T-helper 1 cell treated with Interleukin-12 subunit alpha and Interleukin-12 subunit beta and Interleukin-4 antibody, amounts not matched to agents 30 μg/mL and 1 μg/mL, for 36 hours (primary cell): ENCODE results near the gene GMCL1.

Experiments used
- H3K27ac Mint-ChIP-seq: one replicate; pipeline ENCODE4 v1.8.0; 2021; ENCODE audit warnings: mild to moderate bottlenecking, mixed read lengths
- H3K27me3 Mint-ChIP-seq: one replicate; pipeline ENCODE4 v1.8.0; 2021; ENCODE audit warnings: low read depth, mixed read lengths
- H3K36me3 Mint-ChIP-seq: one replicate; pipeline ENCODE4 v1.8.0; 2021; ENCODE audit warnings: low read depth, mixed read lengths
- H3K4me1 Mint-ChIP-seq: one replicate; pipeline ENCODE4 v1.8.0; 2021; ENCODE audit warnings: low read depth, mixed read lengths
- H3K4me3 Mint-ChIP-seq: one replicate; pipeline ENCODE4 v1.8.0; 2021; ENCODE audit warnings: mild to moderate bottlenecking, moderate library complexity, mixed read lengths
- H3K9me3 Mint-ChIP-seq: one replicate; pipeline ENCODE4 v1.8.0; 2021; ENCODE audit warnings: mixed read lengths

The GMCL1 gene

DNA sequence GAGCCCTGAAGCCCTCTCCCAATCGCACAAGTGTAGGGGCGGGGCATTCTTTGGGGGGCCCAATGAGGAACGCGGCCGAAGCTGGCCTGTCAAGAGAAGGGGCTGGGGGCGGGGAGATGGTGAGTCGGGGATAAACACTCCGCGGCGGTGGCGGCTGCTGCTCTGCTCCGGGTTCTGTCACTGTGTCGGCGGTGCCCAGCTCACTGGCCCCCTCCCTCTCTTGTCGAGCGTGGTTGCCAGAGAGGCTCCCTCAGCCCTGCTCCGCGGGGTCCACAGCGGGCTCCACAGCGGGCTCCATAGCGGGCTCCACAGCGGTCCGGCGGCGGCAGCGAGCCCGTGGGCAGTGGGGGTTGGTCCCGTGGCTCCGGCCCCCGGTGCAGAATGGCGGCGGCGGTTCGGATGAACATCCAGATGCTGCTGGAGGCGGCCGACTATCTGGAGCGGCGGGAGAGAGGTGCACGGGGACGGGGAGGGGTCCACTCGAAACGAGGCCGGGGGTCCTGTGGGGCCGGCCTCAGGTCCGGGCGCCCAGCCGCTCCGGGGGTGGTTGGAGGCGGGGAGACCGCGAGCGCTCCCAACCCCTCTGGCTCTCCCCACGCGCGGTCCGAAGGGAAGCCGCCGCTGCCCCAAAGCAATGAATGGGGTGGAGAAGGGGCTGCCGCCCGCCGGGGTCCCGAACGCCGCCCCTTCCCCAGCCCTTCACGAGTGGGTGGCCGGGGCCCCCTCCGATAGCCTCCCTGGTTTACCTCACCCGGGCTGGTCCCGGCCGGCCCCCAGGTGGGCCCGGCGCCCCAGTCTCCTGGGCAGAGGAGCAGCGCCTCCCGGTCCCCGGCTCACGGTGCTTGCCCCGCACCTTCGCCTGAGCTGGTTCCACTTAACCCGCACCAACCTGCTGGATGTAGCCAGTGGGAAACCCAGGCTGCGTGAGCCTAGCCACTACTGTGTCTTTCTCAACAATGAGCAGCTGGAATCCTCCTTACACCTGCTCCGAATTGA lies 85.8 kb downstream of the GMCL1 start, which contains the start of gene MXD1:
Gene MXD1 (plus strand): TSS at position 160 of the 996 bp plus-strand sequence. CDS start 222 bp downstream, at position 382.
- H3K4me1 Mint-ChIP-seq = peaks cover 31% of the 10 kb centered on the region
- no peaks in the 10 kb centered on the region for H3K9me3 Mint-ChIP-seq
- peaks cover 30% of the 10 kb centered on the region for H3K36me3 Mint-ChIP-seq
- peak within 1 kb of the TSS; percentile 88 for H3K27ac Mint-ChIP-seq
- no peaks in the 10 kb centered on the region for H3K27me3 Mint-ChIP-seq
- peak within 1 kb of the TSS; percentile 79 for H3K4me3 Mint-ChIP-seq

DNA sequence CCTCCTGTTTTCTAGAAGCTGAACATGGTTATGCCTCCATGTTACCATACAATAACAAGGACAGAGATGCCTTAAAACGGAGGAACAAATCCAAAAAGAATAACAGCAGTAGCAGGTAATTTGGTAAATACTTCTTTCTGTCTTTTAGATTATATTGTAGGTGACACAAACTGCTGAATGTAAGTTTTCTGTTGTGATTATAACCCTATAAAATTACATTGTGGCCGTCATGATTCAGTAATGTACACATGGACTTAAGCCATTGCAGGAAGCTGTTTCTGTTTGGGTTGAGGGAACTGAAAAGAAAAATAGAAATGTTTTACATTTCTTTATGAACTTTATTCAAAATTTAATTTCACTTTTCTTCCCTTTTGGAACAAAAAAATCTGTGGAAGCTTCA lies 86.6 kb downstream of the GMCL1 start:
- Mint-ChIP-seq H3K27ac (peak overlapping the region; percentile 74), H3K4me1 (peaks cover 31% of the 10 kb centered on the region)

GRCh38 chr2:69917852-69918251 lies 88.4 kb downstream of the GMCL1 start:
- Mint-ChIP-seq H3K4me1 (peaks cover 28% of the 10 kb centered on the region), H3K4me3 (peak overlapping the region; percentile 1), H3K27ac (no peak overlapping the region), H3K36me3 (peaks cover 45% of the 10 kb centered on the region), H3K27me3 (no peaks in the 10 kb centered on the region), H3K9me3 (no peaks in the 10 kb centered on the region)

More for the DNA sequence above, 86.6 kb downstream of the GMCL1 start:
- Mint-ChIP-seq H3K36me3 (peaks cover 38% of the 10 kb centered on the region), H3K27me3 (no peaks in the 10 kb centered on the region), H3K9me3 (no peaks in the 10 kb centered on the region), H3K4me3 (peak overlapping the region; percentile 79)

DNA sequence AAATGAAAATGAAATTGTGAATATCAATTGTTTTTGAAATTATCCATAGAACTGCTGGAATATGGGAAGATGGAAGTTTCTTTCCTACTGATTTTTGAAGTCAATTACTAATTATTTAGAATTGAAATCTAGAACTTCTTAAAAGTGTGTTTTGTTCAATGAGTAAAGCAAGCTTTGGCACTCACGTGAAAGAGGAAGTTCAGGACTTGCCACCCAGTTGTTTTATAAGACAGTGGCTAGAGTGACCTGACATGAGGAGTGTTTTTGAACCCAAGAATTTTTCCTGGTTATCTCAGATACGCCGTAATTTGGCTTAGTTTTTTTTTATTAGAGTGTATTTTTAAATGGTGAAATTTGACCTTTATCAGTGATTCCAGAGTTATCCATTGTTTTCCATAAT lies 88.9 kb downstream of the GMCL1 start:
- H3K9me3 Mint-ChIP-seq = no peaks in the 10 kb centered on the region
- H3K36me3 Mint-ChIP-seq = peaks cover 49% of the 10 kb centered on the region
- no peaks in the 10 kb centered on the region for H3K27me3 Mint-ChIP-seq
- H3K4me1 Mint-ChIP-seq = peaks cover 30% of the 10 kb centered on the region
- no peak overlapping the region for H3K4me3 Mint-ChIP-seq
- no peak overlapping the region for H3K27ac Mint-ChIP-seq

DNA sequence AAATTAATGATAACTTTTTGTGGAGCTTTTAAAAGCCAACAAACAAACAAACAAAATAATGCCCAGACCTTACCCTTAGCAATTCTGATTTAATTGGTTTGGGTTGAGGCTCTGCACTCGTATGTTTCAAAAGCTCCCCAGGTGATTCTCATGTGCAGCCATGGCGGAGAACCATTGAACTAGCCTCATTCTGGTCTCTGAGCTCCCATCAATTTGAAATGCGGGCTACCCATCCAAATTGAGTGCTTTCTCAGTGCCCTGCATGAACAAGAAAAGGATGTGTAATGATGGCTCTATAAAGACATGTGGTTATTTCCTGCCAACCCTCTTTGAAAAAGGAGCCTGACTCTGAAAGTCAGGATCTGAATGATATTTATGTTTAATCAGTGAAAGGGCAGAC lies 93.7 kb downstream of the GMCL1 start:
- peaks cover 27% of the 10 kb centered on the region for H3K4me1 Mint-ChIP-seq
- no peak overlapping the region for H3K4me3 Mint-ChIP-seq
- H3K27me3 Mint-ChIP-seq = no peaks in the 10 kb centered on the region
- no peak overlapping the region for H3K27ac Mint-ChIP-seq
- no peaks in the 10 kb centered on the region for H3K9me3 Mint-ChIP-seq
- peaks cover 67% of the 10 kb centered on the region for H3K36me3 Mint-ChIP-seq

DNA sequence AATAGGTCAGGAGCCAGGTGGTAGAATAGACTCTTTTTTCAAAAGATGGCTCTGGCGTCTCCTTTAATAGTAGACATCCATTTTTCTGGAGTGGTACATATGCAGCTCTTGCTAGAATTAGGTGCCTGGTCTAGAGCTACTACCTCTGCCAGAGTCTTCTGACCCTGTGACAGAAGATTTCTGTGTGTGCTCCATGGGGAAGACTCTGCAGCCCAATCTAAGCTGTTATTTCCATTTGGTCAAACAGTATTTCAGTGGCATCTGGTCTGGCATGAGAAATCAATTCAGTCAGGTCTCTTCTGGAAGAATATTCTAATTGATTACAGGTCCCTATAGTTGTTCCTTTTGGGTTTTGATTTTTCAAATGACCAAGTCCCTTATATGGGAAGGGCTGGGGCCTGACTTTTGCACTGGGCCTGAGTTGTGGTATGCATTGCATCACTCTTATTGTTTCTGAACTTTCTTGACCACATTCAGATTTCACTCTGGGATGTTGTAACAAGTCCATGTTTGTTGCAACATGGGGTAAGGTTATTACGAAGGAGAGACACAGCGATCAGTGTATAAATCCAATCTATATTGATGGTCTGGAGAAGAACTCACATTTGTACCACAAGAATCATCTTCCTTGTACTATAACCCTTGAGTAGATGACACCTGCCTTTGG lies 97.5 kb downstream of the GMCL1 start:
- Mint-ChIP-seq H3K4me1 (peaks cover 37% of the 10 kb centered on the region), H3K27me3 (no peaks in the 10 kb centered on the region), H3K36me3 (peaks cover 61% of the 10 kb centered on the region), H3K9me3 (no peaks in the 10 kb centered on the region), H3K4me3 (no peak overlapping the region), H3K27ac (no peak overlapping the region)
